MCF 10A (cell line): ENCODE measurements around the gene PARD3. TPM values are rescaled to one million over a fixed set of nuclear protein-coding genes. Genes with fewer than 3 reads are reported as not detected.

Experiments
- BruUV-seq: library from RNA; stranded (reverse); fragments of 400-500 nt; replicated peaks from 2 replicates; lab custom pipeline; 2021; lab: Mats Ljungman, UMichigan
- CTCF ChIA-PET: fragments of 300-600 bp; sonication (Branson Sonifier 250); formaldehyde crosslinking; extraction: SDS; loops from one replicate; lab custom pipeline; 2021; ENCODE audit warnings: antibody characterized with exemption, inconsistent platforms; lab: Yijun Ruan, JAX
- POLR2A ChIA-PET: fragments of 300-600, 350-650 bp; sonication (Branson Sonifier 250); formaldehyde crosslinking; extraction: SDS; loops from one replicate; lab custom pipeline; 2020; ENCODE audit warnings: antibody characterized with exemption, inconsistent platforms; lab: Yijun Ruan, JAX
- DNase-seq: peaks from one replicate; pipeline ENCODE4 v3.0.0-alpha.2; 2018; ENCODE audit not compliant: unreplicated experiment
- H3K27ac Mint-ChIP-seq: one replicate; pipeline ENCODE4 v1.8.0; 2022; ENCODE audit warnings: mild to moderate bottlenecking, low read depth, mixed read lengths; ENCODE audit not compliant: unreplicated experiment
- H3K27me3 Mint-ChIP-seq: one replicate; pipeline ENCODE4 v1.8.0; 2022; ENCODE audit warnings: mixed read lengths; ENCODE audit not compliant: insufficient read depth, unreplicated experiment
- H3K36me3 Mint-ChIP-seq: one replicate; pipeline ENCODE4 v1.8.0; 2022; ENCODE audit warnings: mild to moderate bottlenecking, moderate library complexity, mixed read lengths; ENCODE audit not compliant: insufficient read depth, unreplicated experiment
- H3K4me1 Mint-ChIP-seq: one replicate; pipeline ENCODE4 v1.8.0; 2022; ENCODE audit warnings: mixed read lengths; ENCODE audit not compliant: insufficient read depth, unreplicated experiment
- H3K4me3 Mint-ChIP-seq: one replicate; pipeline ENCODE4 v1.8.0; 2022; ENCODE audit warnings: mild to moderate bottlenecking, moderate library complexity, mixed read lengths; ENCODE audit not compliant: unreplicated experiment
- H3K9me3 Mint-ChIP-seq: one replicate; pipeline ENCODE4 v1.8.0; 2022; ENCODE audit warnings: mixed read lengths; ENCODE audit not compliant: unreplicated experiment
- intact Hi-C: fragments of 100-400 bp; cut with micrococcal nuclease; formaldehyde crosslinking; loops from 2 replicates; pipeline ENCODE4 v1.14.1; 2022
- total RNA-seq: library from RNA; stranded (reverse); gene quantifications from 2 replicates; pipeline ENCODE4 v1.2.3, GENCODE V29; 2022
- TF ChIP-seq, protein P1 (sequence below): fragments of 200-600 bp; IDR thresholded peaks from one replicate; pipeline ENCODE4 v1.8.0; 2022; ENCODE audit warnings: antibody characterized with exemption, mild to moderate bottlenecking; ENCODE audit not compliant: unreplicated experiment

PARD3 gene
- total RNA-seq, 1 experiment from 2014 or later, result 70.0 TPM

GRCh38 chr10:34801097-34801733 is 13.9 kb downstream of the PARD3 start:
- no TSS peak for BruUV-seq
- no peak overlapping the region for H3K4me3 Mint-ChIP-seq
- POLR2A ChIA-PET, result interaction anchor here (0.6 to 0.9 kb wide), 4 partner anchors 21 to 198 kb away, joined by 3 read pairs; no protein-coding TSS in a partner anchor

GRCh38 chr10:34800624-34801023 is 14.5 kb downstream of the PARD3 start:
- no peak overlapping the region for H3K4me3 Mint-ChIP-seq
- no TSS peak for BruUV-seq
- intact Hi-C loops, result no loop called here
- no peaks in the 10 kb centered on the region for H3K27me3 Mint-ChIP-seq
- TF ChIP-seq, protein P1, sequence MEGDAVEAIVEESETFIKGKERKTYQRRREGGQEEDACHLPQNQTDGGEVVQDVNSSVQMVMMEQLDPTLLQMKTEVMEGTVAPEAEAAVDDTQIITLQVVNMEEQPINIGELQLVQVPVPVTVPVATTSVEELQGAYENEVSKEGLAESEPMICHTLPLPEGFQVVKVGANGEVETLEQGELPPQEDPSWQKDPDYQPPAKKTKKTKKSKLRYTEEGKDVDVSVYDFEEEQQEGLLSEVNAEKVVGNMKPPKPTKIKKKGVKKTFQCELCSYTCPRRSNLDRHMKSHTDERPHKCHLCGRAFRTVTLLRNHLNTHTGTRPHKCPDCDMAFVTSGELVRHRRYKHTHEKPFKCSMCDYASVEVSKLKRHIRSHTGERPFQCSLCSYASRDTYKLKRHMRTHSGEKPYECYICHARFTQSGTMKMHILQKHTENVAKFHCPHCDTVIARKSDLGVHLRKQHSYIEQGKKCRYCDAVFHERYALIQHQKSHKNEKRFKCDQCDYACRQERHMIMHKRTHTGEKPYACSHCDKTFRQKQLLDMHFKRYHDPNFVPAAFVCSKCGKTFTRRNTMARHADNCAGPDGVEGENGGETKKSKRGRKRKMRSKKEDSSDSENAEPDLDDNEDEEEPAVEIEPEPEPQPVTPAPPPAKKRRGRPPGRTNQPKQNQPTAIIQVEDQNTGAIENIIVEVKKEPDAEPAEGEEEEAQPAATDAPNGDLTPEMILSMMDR, result no peak
- ChIA-PET CTCF (interaction anchor here (0.5 kb wide), 1 partner anchor 395 kb away, joined by 3 read pairs; no protein-coding TSS in a partner anchor), POLR2A (interaction anchor here (0.6 kb wide), 1 partner anchor 22 kb away, joined by 3 read pairs; no protein-coding TSS in a partner anchor)
- H3K4me1 Mint-ChIP-seq, result peaks cover 36% of the 10 kb centered on the region
- peaks cover 17% of the 10 kb centered on the region for H3K36me3 Mint-ChIP-seq
- H3K27ac Mint-ChIP-seq, result peak overlapping the region; percentile 67
- DNase-seq, result no peak
- H3K9me3 Mint-ChIP-seq, result no peaks in the 10 kb centered on the region

More at GRCh38 chr10:34801097-34801733, 13.9 kb downstream of the PARD3 start:
- Mint-ChIP-seq H3K27ac (peak overlapping the region; percentile 67), H3K36me3 (peaks cover 17% of the 10 kb centered on the region), H3K4me1 (peaks cover 36% of the 10 kb centered on the region), H3K27me3 (no peaks in the 10 kb centered on the region), H3K9me3 (no peaks in the 10 kb centered on the region)
- CTCF ChIA-PET, result interaction anchor here (0.5 to 1.3 kb wide), 2 partner anchors 172 to 394 kb away, joined by 3 to 6 read pairs; no protein-coding TSS in a partner anchor
- TF ChIP-seq, protein P1, result no peak
- intact Hi-C loops, result no loop called here
- DNase-seq, result peak; percentile 40

- CTCF ChIA-PET, result no interaction called here
- Mint-ChIP-seq H3K27ac (no peak overlapping the region), H3K9me3 (no peaks in the 10 kb centered on the region), H3K4me3 (no peak overlapping the region), H3K36me3 (peaks cover 17% of the 10 kb centered on the region), H3K27me3 (no peaks in the 10 kb centered on the region), H3K4me1 (peaks cover 29% of the 10 kb centered on the region)
- intact Hi-C loops, result no loop called here
- TF ChIP-seq, protein P1, result no peak
- POLR2A ChIA-PET, result no interaction called here
- no peak for DNase-seq
- no TSS peak for BruUV-seq
These were observed 16.4 kb downstream of the PARD3 start for GRCh38 chr10:34798654-34799053.

DNA sequence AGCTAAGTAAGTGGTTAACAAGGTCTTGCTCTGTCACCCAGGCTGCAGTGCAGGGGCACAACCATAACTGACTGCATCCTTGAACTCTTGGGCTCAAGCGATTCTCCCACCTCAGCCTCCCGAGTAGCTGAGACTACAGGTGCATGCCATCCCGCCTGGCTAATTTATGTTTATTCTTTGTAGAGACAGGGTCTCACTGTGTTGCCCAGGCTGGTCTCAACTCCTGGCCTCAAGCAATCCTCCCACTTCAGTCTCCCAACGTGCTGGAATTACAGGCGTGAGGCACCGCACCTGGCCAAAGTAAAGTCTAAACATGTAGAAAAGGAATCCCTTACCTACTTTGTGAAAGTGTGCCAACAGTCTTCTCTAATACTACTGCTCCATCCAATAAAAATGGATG is 17.9 kb downstream of the PARD3 start:
- Mint-ChIP-seq H3K4me3 (no peak overlapping the region), H3K36me3 (peaks cover 17% of the 10 kb centered on the region), H3K27me3 (no peaks in the 10 kb centered on the region), H3K27ac (no peak overlapping the region), H3K9me3 (no peaks in the 10 kb centered on the region), H3K4me1 (peaks cover 31% of the 10 kb centered on the region)
- DNase-seq, result no peak
- intact Hi-C loops, result no loop called here
- no TSS peak for BruUV-seq
- POLR2A ChIA-PET, result no interaction called here
- CTCF ChIA-PET, result interaction anchor here (0.7 to 0.8 kb wide), 2 partner anchors 145 to 197 kb away, joined by 3 read pairs; no protein-coding TSS in a partner anchor
- TF ChIP-seq, protein P1, result no peak
